WERI-Rb-1 (cell line): ENCODE results near the gene MGAT1.

ENCODE experiments used
- DNase-seq: peaks from one replicate; pipeline ENCODE4 v3.0.0-alpha.2; 2020
- H3K27ac ChIP-seq: fragments of 250-450 bp; sonication (Bioruptor Pico); 2 replicates; pipeline ENCODE4 v1.5.1; 2020; ENCODE audit warnings: mild to moderate bottlenecking, moderate library complexity
- H3K27me3 ChIP-seq: fragments of 250-450 bp; sonication (Bioruptor Pico); 2 replicates; pipeline ENCODE4 v1.5.1; 2021; ENCODE audit warnings: mild to moderate bottlenecking, low read depth, moderate library complexity; ENCODE audit not compliant: insufficient read depth, severe bottlenecking
- H3K36me3 ChIP-seq: fragments of 250-450 bp; sonication (Bioruptor Pico); 2 replicates; pipeline ENCODE4 v1.5.1; 2020; ENCODE audit warnings: mild to moderate bottlenecking, moderate library complexity
- H3K4me3 ChIP-seq: 2 replicates; pipeline ENCODE4 v1.5.1; 2011; ENCODE audit warnings: low read depth, mild to moderate bottlenecking, control low read depth, low read length
- H3K9me3 ChIP-seq: fragments of 250-450 bp; sonication (Bioruptor Pico); 2 replicates; pipeline ENCODE4 v1.5.1; 2021; ENCODE audit warnings: mild to moderate bottlenecking, moderate library complexity; ENCODE audit not compliant: severe bottlenecking
- TF ChIP-seq, protein P1 (sequence below): IDR thresholded peaks from 2 replicates; pipeline ENCODE4 v1.5.1; 2011; ENCODE audit warnings: low read depth, mild to moderate bottlenecking, control low read depth, inconsistent platforms, low read length

The MGAT1 gene

DNA sequence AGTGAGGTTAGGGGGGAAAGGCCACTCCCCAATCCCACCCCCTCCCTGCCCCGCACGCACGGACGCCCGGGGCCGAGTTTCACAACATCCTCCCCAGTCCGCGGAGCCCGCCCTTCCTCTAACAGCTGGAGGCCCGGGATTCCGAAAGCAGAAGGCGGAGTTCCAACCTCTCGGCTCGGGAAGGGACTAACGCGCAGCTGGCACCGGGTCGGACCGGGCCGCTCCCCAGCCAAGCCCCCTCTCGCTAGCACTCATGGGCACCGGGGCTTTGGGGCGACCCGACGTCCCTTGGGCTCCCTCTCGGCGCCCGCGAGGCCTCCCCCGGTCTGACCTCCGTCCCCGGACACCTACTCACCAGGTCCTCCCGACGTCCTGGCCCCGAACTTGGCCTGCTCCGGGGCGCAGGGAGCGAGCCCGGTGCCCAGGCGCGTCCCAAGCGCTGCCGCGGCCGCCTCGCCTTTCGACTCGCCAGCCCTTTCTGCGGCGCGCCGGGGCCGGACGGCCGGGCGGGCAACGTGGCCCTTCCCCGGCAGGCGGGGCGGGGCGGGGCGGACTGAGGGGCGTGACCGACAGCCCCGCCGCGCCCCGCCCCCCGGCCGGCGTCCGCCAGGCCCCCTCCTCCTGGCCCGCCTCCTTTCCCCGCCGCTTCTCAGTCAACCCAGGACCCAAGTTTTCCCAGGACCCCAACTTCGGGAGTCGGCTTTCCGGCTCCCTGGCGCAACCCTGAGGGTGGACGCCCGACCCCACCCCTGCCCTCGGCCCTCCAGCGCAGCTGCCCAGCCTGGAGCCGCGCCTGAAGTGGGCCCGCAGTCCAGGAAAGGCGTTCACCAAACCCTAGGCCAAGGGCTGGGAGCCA lies at the start of gene MGAT1:
Gene MGAT1, minus strand, starts transcription at position 482 of the 856 bp plus-strand sequence. CDS start 9,835 bp downstream, outside the sequence.
- Histone ChIP-seq H3K9me3 (no peaks in the 10 kb centered on the region), H3K36me3 (no peaks in the 10 kb centered on the region), H3K27ac (no peak within 1 kb of the TSS), H3K4me3 (no peak within 1 kb of the TSS), H3K27me3 (no peaks in the 10 kb centered on the region)
- DNase-seq, result no peak
- TF ChIP-seq, protein P1, sequence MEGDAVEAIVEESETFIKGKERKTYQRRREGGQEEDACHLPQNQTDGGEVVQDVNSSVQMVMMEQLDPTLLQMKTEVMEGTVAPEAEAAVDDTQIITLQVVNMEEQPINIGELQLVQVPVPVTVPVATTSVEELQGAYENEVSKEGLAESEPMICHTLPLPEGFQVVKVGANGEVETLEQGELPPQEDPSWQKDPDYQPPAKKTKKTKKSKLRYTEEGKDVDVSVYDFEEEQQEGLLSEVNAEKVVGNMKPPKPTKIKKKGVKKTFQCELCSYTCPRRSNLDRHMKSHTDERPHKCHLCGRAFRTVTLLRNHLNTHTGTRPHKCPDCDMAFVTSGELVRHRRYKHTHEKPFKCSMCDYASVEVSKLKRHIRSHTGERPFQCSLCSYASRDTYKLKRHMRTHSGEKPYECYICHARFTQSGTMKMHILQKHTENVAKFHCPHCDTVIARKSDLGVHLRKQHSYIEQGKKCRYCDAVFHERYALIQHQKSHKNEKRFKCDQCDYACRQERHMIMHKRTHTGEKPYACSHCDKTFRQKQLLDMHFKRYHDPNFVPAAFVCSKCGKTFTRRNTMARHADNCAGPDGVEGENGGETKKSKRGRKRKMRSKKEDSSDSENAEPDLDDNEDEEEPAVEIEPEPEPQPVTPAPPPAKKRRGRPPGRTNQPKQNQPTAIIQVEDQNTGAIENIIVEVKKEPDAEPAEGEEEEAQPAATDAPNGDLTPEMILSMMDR, result no peak

DNA sequence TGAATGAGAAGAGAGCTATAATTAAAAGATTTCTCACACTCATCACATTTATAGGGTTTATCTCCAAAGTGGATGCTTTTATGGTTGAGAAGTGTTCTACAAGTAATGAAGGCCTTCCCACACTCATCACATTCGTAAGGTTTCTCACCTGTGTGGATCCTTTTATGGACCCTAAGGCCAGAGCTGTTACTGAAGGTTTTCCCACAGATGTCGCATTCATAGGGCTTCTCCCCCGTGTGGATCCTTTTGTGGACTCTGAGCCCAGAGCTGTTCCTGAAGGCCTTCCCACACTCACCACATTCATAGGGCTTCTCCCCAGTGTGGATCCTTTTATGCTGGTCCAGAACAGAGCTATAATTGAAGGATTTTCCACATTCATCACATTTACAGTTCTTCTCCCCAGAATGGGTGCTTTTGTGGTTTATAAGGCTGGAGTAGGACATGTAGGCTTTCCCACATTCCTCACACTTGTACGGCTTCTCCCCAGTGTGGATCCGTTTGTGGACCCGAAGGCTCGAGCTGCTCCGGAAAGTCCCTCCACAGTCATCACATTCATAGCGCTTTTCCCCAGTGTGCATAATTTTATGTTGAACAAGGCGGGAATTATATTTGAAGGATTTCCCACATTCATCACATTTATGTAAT lies 48.0 kb upstream of the MGAT1 start:
- no peak for DNase-seq
- H3K9me3 ChIP-seq, result no peaks in the 10 kb centered on the region
- H3K27ac ChIP-seq, result no peak overlapping the region
- no peak overlapping the region for H3K4me3 ChIP-seq
- H3K36me3 ChIP-seq, result peaks cover 17% of the 10 kb centered on the region
- H3K27me3 ChIP-seq, result no peaks in the 10 kb centered on the region
- TF ChIP-seq, protein P1, result no peak

DNA sequence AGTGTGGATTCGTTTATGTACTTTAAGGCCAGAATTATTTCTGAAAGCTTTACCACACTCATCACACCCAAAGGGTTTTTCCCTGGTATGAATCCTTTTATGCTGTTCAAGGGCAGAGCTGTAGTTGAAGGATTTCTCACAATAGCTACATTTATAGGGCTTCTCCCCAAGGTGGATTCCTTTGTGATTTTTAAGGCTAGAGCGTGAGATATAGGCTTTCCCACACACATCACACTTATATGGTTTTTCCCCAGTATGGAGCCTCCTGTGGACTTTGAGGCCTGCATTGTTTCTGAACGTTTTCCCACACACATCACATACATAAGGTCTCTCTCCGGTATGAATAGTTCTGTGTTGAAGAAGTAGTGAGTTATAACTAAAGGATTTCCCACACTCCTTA lies 47.2 kb upstream of the MGAT1 start:
- Histone ChIP-seq H3K9me3 (no peaks in the 10 kb centered on the region), H3K36me3 (peaks cover 17% of the 10 kb centered on the region), H3K27ac (no peak overlapping the region), H3K4me3 (no peak overlapping the region), H3K27me3 (no peaks in the 10 kb centered on the region)
- DNase-seq, result no peak
- TF ChIP-seq, protein P1, result no peak

DNA sequence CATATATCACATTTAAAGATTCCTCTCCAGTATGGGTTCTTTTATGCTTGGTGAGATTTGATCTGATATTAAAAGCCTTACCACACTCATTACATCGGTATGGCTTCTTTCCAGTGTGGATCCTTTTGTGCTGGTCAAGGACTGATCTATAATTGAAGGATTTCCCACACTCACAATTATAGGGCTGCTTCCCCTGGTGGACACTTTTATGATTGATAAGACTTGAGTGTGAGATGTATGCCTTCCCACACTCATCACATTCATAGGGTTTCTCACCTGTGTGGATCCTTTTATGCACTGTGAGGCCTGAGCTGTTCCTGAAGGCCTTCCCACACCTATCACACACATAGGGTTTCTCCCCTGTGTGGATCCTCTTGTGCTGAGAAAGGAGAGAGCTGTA lies 46.3 kb upstream of the MGAT1 start:
- Histone ChIP-seq H3K27me3 (no peaks in the 10 kb centered on the region), H3K4me3 (no peak overlapping the region), H3K27ac (no peak overlapping the region), H3K9me3 (no peaks in the 10 kb centered on the region), H3K36me3 (peaks cover 17% of the 10 kb centered on the region)
- no peak for DNase-seq
- TF ChIP-seq, protein P1, result no peak

DNA sequence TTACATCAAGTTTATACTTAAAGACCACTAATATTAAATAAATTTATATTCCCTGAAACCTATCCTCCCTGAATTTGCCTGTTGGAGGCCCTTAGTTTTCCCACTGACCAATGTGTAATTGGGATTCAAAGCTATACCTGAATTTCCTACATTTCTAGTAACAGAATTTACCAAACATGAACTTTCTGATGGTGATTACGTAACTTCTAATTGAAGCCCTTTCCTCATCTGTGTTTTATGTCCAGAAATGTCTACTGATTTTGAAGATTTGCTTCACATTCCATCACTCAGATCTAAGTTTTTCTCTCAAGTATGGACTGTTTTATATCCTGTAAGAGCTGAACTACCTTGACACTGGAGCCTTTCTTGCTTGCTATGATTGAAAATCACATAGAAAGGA lies 45.7 kb upstream of the MGAT1 start:
- Histone ChIP-seq H3K36me3 (peaks cover 17% of the 10 kb centered on the region), H3K9me3 (no peaks in the 10 kb centered on the region), H3K27ac (no peak overlapping the region), H3K27me3 (no peaks in the 10 kb centered on the region), H3K4me3 (no peak overlapping the region)
- DNase-seq, result no peak
- TF ChIP-seq, protein P1, result no peak
